Natural killer cell (primary cell): ENCODE results near the gene BTBD9. TPM values are rescaled to one million over a fixed set of nuclear protein-coding genes. Genes with fewer than 3 reads are reported as not detected.
A peak's percentile ranks its signal among the peaks of the same experiment; 100 is the strongest.

Source experiments
- ATAC-seq, 3 donors: fragments of 150-1000 bp in 2 of 3; fragments of 200-7000 bp in 1 of 3; cut with Tn5 transposase; 1 replicate in 1 of 3; 2 replicates in 2 of 3; pipeline ENCODE4 v1.10.0; 2021; ENCODE audit warnings: mild to moderate bottlenecking in 2 of 3, moderate library complexity in 2 of 3
- DNase-seq, 2 donors: peaks; one replicate each; pipeline versions ENCODE4 v3.0.0 to v3.0.0-alpha.2; 2013 to 2021; ENCODE audit warnings: mixed read lengths in 1 of 2
- H3K27ac ChIP-seq: one replicate; pipeline ENCODE4 v1.5.1; 2013; ENCODE audit warnings: mild to moderate bottlenecking, low read length
- H3K27me3 ChIP-seq: one replicate; pipeline ENCODE4 v1.6.1; 2013; ENCODE audit warnings: low read length; ENCODE audit not compliant: control insufficient read depth, insufficient read depth
- H3K36me3 ChIP-seq: one replicate; pipeline ENCODE4 v1.6.1; 2013; ENCODE audit warnings: low read length; ENCODE audit not compliant: control insufficient read depth, insufficient read depth
- H3K4me1 ChIP-seq: one replicate; pipeline ENCODE4 v1.6.1; 2013; ENCODE audit warnings: low read length; ENCODE audit not compliant: control insufficient read depth, insufficient read depth
- H3K4me3 ChIP-seq: one replicate; pipeline ENCODE4 v1.5.1; 2013; ENCODE audit warnings: low read length
- H3K9me3 ChIP-seq: one replicate; pipeline ENCODE4 v1.6.1; 2013; ENCODE audit warnings: low read length; ENCODE audit not compliant: control insufficient read depth, insufficient read depth
- H3K27ac Mint-ChIP-seq, 2 donors: one replicate each; pipeline ENCODE4 v1.8.0; 2022; ENCODE audit warnings: mild to moderate bottlenecking in 2 of 2, mixed read lengths in 2 of 2, moderate library complexity in 1 of 2
- H3K27me3 Mint-ChIP-seq, 2 donors: one replicate each; pipeline ENCODE4 v1.8.0; 2022; ENCODE audit warnings: low read depth in 2 of 2, mixed read lengths in 2 of 2
- H3K36me3 Mint-ChIP-seq: one replicate; pipeline ENCODE4 v1.8.0; 2022; ENCODE audit warnings: mixed read lengths
- H3K4me1 Mint-ChIP-seq, 2 donors: one replicate each; pipeline ENCODE4 v1.8.0; 2022; ENCODE audit warnings: mixed read lengths in 2 of 2
- H3K4me3 Mint-ChIP-seq: one replicate; pipeline ENCODE4 v1.8.0; 2022; ENCODE audit warnings: mild to moderate bottlenecking, moderate library complexity, mixed read lengths
- H3K9me3 Mint-ChIP-seq, 2 donors: one replicate each; pipeline ENCODE4 v1.8.0; 2022; ENCODE audit warnings: mixed read lengths in 2 of 2
- WGBS: methylation state at CpG from one replicate; pipeline ENCODE4 v1.1.7; 2013; ENCODE audit warnings: missing lambda C conversion rate; ENCODE audit not compliant: insufficient coverage; 5-methylcytosine and 5-hydroxymethylcytosine counted together
- intact Hi-C: fragments of 100-400 bp; cut with micrococcal nuclease; formaldehyde crosslinking; loops from one replicate; pipeline ENCODE4 v1.14.2; 2022
- total RNA-seq, 4 donors: library from RNA; stranded (reverse); fragments of 120-200 nt in 1 of 4; gene quantifications; one replicate each; pipeline versions ENCODE4 v1.2.3 to v1.2.4, GENCODE V29; 2013 to 2022
- TF ChIP-seq, protein P1 (sequence below): fragments of 200-600 bp; IDR thresholded peaks from one replicate; pipeline ENCODE4 v1.8.0; 2022; ENCODE audit warnings: antibody characterized with exemption

BTBD9 gene
- total RNA-seq, 3 donors from 2014 or later (not counting 1 experiment from before 2014, with no cell fraction given) = 51.6 to 70.3 (median 54.3) TPM

- no peak overlapping the region for H3K4me3 ChIP-seq
Observed at GRCh38 chr6:38572186-38572813, 67.4 kb downstream of the BTBD9 start.

DNA sequence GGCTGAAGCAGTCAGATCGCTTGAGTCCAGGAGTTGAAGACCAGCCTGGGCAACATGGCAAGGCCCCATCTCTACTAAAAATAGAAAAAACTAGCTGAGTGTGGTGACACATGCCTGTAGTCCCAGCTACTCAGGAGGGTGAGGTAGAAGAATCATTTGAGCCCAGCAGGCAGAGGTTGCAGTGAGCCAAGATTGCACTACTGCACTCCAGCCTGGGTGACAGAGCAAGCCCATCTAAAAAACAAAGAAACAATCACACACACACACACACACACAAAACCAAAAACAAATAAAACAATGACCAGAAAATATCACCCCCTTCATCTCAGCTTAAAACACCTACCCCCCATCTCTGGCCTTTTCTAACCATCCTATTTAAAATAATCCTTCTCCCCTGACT, 68.0 kb downstream of the BTBD9 start:
- no peak overlapping the region for H3K4me3 ChIP-seq
- H3K27ac ChIP-seq = peak overlapping the region; percentile 88
- WGBS = 100% methylated on average over 1 of the region's 1 CpG
- TF ChIP-seq, protein P1, sequence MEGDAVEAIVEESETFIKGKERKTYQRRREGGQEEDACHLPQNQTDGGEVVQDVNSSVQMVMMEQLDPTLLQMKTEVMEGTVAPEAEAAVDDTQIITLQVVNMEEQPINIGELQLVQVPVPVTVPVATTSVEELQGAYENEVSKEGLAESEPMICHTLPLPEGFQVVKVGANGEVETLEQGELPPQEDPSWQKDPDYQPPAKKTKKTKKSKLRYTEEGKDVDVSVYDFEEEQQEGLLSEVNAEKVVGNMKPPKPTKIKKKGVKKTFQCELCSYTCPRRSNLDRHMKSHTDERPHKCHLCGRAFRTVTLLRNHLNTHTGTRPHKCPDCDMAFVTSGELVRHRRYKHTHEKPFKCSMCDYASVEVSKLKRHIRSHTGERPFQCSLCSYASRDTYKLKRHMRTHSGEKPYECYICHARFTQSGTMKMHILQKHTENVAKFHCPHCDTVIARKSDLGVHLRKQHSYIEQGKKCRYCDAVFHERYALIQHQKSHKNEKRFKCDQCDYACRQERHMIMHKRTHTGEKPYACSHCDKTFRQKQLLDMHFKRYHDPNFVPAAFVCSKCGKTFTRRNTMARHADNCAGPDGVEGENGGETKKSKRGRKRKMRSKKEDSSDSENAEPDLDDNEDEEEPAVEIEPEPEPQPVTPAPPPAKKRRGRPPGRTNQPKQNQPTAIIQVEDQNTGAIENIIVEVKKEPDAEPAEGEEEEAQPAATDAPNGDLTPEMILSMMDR = no peak
- ATAC-seq = peak; percentile 15 to 30 (median 21)
- no peaks in the 10 kb centered on the region for H3K36me3 Mint-ChIP-seq
- peaks cover 6% of the 10 kb centered on the region for H3K4me1 ChIP-seq
- peaks cover 7% of the 10 kb centered on the region for H3K36me3 ChIP-seq
- no peak for DNase-seq
- intact Hi-C loops = no loop called here
- H3K27ac Mint-ChIP-seq = peak overlapping the region; percentile 90
- peaks cover 15 to 18% of the 10 kb centered on the region in 2 donors for H3K4me1 Mint-ChIP-seq
- no peaks in the 10 kb centered on the region for H3K27me3 Mint-ChIP-seq
- H3K9me3 ChIP-seq = no peaks in the 10 kb centered on the region
- H3K4me3 Mint-ChIP-seq = peak overlapping the region; percentile 71
- no peaks in the 10 kb centered on the region for H3K9me3 Mint-ChIP-seq
- H3K27me3 ChIP-seq = no peaks in the 10 kb centered on the region

More at GRCh38 chr6:38572186-38572813, 67.4 kb downstream of the BTBD9 start:
- Mint-ChIP-seq H3K27ac (peak overlapping the region; percentile 90), H3K4me1 (peaks cover 15 to 18% of the 10 kb centered on the region in 2 donors), H3K27me3 (no peaks in the 10 kb centered on the region), H3K9me3 (no peaks in the 10 kb centered on the region), H3K4me3 (peak overlapping the region; percentile 71), H3K36me3 (no peaks in the 10 kb centered on the region)
- WGBS = no CpG with 5 or more reads among the region's 3 CpGs
- peak in 1 of 2 donors; percentile 68 for DNase-seq
- TF ChIP-seq, protein P1 = no peak
- intact Hi-C loops = no loop called here
- peak; percentile 91 to 95 (median 93) for ATAC-seq
- Histone ChIP-seq H3K4me1 (peaks cover 6% of the 10 kb centered on the region), H3K27ac (peak overlapping the region; percentile 88), H3K36me3 (peaks cover 9% of the 10 kb centered on the region), H3K27me3 (no peaks in the 10 kb centered on the region), H3K9me3 (no peaks in the 10 kb centered on the region)

DNA sequence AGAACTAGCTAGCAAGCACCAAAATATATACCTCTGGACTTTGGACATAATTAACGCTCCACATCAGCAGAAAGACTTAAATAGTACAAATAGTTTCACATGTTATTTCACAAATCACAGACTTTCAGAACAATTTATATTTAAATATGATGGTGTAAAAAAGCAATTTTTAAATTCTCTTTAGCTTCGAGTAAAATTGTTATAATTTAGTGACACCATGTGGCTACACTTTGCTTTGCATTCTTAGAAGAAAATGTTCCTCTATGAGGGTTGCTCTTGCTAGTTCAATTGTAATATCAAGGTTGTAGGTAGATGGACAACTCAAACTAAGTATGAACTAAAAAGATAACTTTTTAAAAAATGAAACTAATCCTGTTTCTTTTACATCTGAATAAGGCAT, 69.0 kb downstream of the BTBD9 start:
- Mint-ChIP-seq H3K4me3 (no peak overlapping the region), H3K27me3 (no peaks in the 10 kb centered on the region), H3K9me3 (no peaks in the 10 kb centered on the region), H3K4me1 (peaks cover 15 to 18% of the 10 kb centered on the region in 2 donors), H3K27ac (peak overlapping the region; percentile 90), H3K36me3 (no peaks in the 10 kb centered on the region)
- Histone ChIP-seq H3K9me3 (no peaks in the 10 kb centered on the region), H3K36me3 (peaks cover 7% of the 10 kb centered on the region), H3K27me3 (no peaks in the 10 kb centered on the region), H3K4me1 (peaks cover 6% of the 10 kb centered on the region), H3K27ac (no peak overlapping the region), H3K4me3 (no peak overlapping the region)
- DNase-seq (peak in 1 of 2 donors; percentile 23), ATAC-seq (no peak)
- 100% methylated on average over 1 of the region's 2 CpGs for WGBS
- TF ChIP-seq, protein P1 = no peak
- intact Hi-C loops = no loop called here

GRCh38 chr6:38567436-38567835, 72.3 kb downstream of the BTBD9 start:
- no peak overlapping the region for H3K4me3 Mint-ChIP-seq
- intact Hi-C loops = no loop called here
- no peaks in the 10 kb centered on the region for H3K9me3 Mint-ChIP-seq
- no peak for ATAC-seq
- no peaks in the 10 kb centered on the region for H3K9me3 ChIP-seq
- H3K36me3 Mint-ChIP-seq = no peaks in the 10 kb centered on the region
- H3K4me1 Mint-ChIP-seq = peaks cover 9 to 16% of the 10 kb centered on the region in 2 donors
- H3K27ac Mint-ChIP-seq = no peak overlapping the region
- TF ChIP-seq, protein P1 = no peak
- no peaks in the 10 kb centered on the region for H3K27me3 ChIP-seq
- no peaks in the 10 kb centered on the region for H3K27me3 Mint-ChIP-seq
- H3K27ac ChIP-seq = no peak overlapping the region
- DNase-seq = no peak
- peaks cover 5% of the 10 kb centered on the region for H3K36me3 ChIP-seq
- 73% methylated on average over 4 of the region's 5 CpGs for WGBS
- H3K4me3 ChIP-seq = no peak overlapping the region
- peaks cover 6% of the 10 kb centered on the region for H3K4me1 ChIP-seq
